CD4-positive, alpha-beta T cell treated with Interleukin-17A for 4 hours (primary cell): ENCODE data around the gene CDCA3.

Experiments
- DNase-seq: peaks from one replicate; pipeline ENCODE4 v3.0.0-alpha.2; 2020; ENCODE audit warnings: mixed read lengths

Gene CDCA3

GRCh38 chr12:6831450-6831995 is 19.6 kb downstream of the CDCA3 start:
- no peak for DNase-seq

GRCh38 chr12:6830999-6831398 is 20.1 kb downstream of the CDCA3 start:
- DNase-seq: no peak

GRCh38 chr12:6830286-6830890 is 20.7 kb downstream of the CDCA3 start:
- DNase-seq: no peak

DNA sequence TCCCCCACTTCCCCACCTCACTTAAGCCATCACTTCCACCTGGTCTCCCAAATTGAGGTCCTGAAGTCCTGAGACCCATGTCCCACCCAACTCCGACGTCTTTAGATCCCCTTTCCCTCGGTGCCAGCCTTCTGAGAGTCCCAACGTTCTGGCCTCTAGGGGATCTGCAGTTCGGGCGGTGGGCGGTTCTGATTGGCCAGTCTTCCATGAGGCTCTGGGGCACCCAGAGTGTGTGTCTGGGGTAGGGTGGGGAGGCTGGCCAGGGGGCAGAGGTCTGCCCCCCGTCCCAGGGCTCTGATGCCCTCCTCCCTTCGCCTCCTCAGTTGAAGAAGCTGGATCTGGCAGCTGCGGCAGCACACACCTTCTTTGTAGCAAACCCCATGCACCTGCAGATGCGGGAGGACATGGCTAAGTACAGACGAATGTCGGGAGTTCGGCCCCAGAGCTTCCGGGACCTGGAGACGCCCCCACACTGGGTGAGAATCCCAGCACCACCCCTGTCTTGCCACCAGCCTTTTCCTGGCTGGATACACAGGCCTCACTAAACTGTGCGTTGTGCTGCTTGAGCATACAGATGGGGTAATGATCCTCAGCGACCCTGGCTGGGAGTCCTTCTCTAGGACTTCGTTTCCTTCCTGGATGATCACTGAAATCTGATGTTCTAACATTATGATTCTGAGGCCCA is 21.4 kb downstream of the CDCA3 start:
- no peak for DNase-seq

GRCh38 chr12:6828781-6829535 is 22.1 kb downstream of the CDCA3 start:
- peak; percentile 64 for DNase-seq

- DNase-seq: no peak
Measured at GRCh38 chr12:6827982-6828780, 22.9 kb downstream of the CDCA3 start, which contains the start of gene P3H3. Gene P3H3 (plus strand): TSS chr12:6828407. CDS start chr12:6828441, 34 bp downstream.

- DNase-seq: peak; percentile 72
Measured at GRCh38 chr12:6827437-6827911, 23.6 kb downstream of the CDCA3 start.

- no peak for DNase-seq
Measured at GRCh38 chr12:6826734-6827436, 24.2 kb downstream of the CDCA3 start.

DNA sequence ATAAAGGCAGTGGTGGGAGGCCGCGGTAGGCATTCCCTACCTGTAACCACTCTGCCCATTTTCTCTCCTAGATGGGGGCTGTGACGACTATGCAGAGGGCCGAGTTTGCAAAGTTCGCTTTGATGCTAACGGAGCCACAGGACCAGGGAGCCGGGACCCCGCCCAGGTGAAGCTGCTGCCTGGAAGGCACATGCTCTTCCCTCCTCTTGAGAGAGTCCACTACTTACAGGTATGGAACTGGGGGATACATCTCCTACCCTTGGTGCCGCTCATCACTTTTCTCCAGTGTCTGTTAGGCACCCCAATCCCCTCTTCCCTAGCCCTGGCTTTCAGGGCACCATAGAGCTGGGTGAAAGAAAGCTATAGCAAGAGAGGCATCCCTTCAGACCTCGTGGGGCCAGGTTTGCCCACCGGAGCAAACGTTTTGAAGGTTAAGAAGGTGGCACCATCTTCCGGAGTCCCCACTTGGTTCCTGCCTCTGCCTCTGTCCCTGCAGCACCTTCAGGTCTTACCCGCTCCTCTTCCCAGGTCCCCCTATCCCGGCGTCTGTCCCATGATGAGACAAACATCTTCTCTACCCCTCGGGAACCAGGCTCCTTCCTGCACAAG is 24.9 kb downstream of the CDCA3 start:
- no peak for DNase-seq

GRCh38 chr12:6825398-6826124 is 25.5 kb downstream of the CDCA3 start:
- DNase-seq: peak; percentile 88

DNA sequence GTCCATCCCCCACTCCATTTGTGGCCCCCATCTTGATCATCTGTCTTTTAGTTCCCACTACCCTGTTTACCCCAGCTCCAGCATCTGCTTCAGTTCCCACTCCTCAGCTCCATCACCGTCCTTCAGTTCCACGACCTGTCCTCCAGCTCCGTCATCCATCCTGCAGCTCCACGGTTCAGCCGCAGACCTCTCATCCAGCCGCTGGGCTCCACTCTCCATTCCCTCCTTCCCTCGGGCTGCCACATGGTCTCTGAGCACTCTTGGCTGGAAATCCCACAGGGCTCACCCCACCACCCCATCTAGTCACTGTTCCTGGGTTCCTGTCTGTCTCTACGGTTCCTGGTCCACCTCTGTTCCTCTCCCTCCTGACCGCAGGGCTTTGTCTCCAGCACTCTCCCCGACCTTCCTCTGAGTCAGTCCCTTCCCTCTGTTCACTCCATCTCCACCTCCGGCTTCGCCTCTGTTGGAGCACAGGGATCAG is 26.1 kb downstream of the CDCA3 start:
- DNase-seq: no peak

- no peak for DNase-seq
Measured at GRCh38 chr12:6824085-6824775, 26.9 kb downstream of the CDCA3 start.

DNA sequence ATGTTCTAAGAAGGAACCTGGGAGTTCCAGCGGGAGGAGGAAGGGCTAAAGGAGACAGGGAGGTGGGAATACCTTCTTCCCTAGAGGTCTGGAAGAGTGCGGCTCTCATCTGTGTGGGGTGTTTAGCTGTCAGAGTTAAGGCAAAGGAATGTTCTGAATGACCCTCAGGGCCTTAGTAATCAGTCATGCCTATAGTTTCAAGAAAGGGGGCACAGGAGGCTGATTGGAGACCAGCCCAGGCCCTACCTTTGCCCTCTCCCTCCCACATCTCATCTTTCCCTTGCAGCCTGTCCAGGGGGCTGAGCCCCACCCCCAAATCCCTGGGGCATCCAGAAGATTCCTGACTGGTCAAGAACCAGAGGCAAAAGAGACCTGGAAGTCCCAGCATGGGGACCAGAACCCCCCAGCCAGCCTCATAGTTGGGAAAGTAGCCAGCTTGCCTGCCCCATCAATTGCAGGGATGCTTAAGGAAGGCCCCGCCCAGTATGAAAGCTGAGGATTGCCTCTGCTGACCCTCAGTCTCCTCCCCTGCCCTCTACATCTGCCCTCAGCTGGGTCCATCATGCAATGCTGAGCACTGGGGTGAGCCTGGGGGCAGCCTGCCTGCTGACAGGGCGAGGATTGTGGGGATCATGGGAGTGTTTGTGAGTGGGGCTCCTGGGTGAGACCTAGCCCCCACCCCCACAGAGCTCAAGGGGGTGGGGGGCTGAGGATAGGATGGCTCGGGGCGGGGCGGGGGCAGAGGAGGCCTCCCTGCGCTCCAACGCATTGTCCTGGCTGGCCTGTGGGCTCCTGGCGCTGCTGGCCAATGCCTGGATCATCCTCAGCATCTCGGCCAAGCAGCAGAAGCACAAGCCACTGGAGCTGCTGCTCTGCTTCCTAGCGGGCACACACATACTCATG is 27.7 kb downstream of the CDCA3 start:
- DNase-seq: no peak

DNA sequence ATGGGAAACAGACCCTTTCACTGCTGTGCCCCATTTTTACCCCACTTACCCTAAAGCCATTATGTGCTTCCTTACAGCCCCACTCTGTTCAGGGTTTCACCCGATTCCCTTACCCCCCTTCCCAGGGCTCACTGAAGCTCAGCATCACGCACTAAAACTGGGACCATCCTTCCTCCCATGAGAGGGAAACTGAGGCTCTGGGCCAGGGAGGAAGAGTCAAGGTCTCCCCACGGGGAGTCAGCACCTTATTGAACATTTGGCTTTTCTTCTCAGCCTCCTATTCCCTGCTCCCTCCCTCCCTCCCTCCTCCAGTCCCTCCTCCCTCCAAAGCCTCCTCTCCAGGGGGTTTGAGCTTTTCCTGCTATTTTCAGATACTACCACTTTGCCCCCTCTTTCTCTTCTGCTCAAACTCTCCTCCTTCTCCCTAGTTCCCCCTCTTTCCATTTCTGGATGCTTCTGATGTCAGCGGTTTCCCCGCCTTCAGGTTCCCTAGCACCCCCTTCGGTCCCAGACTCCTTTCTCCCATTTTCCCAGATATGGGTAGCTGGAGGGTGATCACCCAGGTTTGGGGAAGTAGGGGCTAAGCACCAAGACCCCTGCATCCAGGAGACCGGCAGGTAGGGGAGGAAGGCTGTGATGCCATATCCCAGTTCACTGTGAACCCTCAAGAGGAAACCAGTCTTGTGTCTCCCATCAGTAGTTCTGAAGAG is 28.5 kb downstream of the CDCA3 start:
- no peak for DNase-seq

DNA sequence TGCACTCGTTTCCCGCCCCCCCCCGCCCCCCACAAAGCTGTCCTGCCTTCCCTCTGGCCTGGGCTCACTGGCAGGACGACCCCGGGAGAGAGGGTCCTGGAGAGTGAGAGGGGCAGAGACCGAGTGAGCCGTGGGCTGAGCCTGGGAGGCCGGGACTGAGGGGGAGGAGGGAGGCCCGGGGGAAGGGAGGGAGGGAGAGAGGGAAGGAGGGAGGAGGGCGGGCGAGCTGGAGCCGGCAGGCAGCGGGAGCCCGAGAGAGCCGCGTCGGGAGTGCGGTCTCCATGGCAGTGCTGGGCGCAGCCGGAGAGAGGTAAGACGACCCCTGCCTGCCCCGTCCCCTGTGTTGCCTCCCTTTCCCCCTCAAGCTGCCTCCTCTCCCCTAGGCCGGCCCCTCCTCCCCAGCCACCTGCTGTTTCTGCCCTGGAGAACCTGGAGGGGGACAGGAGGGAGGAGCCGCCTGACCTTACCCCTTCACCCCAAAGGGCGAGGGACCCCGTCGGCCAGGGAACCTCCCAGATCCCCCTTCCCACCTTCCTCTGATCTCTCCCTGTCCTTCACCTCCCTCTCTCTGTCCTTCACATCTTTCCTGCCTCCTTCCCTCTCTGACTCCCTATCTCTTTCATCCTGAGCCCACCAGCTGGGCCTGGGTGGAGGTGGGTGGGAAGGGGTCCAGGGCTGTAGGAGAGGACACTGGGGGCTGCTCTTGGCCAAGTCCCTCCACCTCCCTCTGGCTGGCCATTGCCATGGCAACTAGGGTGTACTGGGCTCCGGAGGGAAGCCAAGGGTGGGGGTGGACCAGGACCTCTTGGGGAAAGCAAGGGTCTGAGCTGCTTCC is 29.3 kb downstream of the CDCA3 start, which contains the start of gene GPR162:
Gene GPR162 (plus strand): TSS at position 231 of the 835 bp plus-strand sequence. CDS start 2,078 bp downstream, outside the sequence.
- DNase-seq: peak; percentile 34

DNA sequence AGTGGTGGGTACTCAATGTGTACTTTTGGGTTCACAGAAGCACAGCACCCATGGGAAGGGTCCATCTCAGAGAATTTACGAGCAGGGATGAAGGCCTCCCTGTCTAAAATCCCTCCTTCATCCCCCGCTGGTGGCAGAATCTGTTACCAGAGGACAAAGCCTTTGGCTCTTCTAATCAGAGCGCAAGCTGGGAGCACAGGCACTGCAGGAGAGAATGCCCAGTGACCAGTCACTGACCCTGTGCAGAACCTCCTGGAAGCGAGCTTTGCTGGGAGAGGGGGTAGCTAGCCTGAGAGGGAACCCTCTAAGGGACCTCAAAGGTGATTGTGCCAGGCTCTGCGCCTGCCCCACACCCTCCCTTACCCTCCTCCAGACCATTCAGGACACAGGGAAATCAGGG is 30.9 kb downstream of the CDCA3 start:
- no peak for DNase-seq
